CD14-positive monocyte (primary cell): ENCODE results near the gene ROBO2. TPM values are rescaled to one million over a fixed set of nuclear protein-coding genes. Genes with fewer than 3 reads are reported as not detected.

Experiments used
- DNase-seq, 3 donors: peaks; one replicate each; pipeline ENCODE4 v3.0.0-alpha.2; 2011 to 2022
- H2AFZ ChIP-seq: 2 replicates; pipeline ENCODE4 v1.6.0; 2012; ENCODE audit warnings: mild to moderate bottlenecking, low read depth, low read length, inconsistent platforms; ENCODE audit not compliant: insufficient read depth, poor library complexity, severe bottlenecking
- H3K27ac ChIP-seq, 2 donors: 1 replicate in 1 of 2; 2 replicates in 1 of 2; pipeline ENCODE4 v1.5.1; 2012 to 2013; ENCODE audit warnings: low read length in 2 of 2, control low read depth in 1 of 2, inconsistent platforms in 1 of 2, low read depth in 1 of 2, mild to moderate bottlenecking in 1 of 2
- H3K27me3 ChIP-seq, 2 donors: one replicate each; pipeline versions ENCODE4 v1.6.0 to v1.6.1; 2011 to 2013; ENCODE audit warnings: low read length in 2 of 2; ENCODE audit not compliant: control insufficient read depth in 2 of 2, insufficient read depth in 2 of 2
- H3K36me3 ChIP-seq, 2 donors: replicated peaks in 1 of 2; 1 replicate in 1 of 2; 2 replicates in 1 of 2; pipeline versions ENCODE4 v1.5.1 to v1.6.1; 2012 to 2013; ENCODE audit warnings: low read length in 2 of 2, control low read depth in 1 of 2, inconsistent platforms in 1 of 2, mild to moderate bottlenecking in 1 of 2; ENCODE audit not compliant: insufficient read depth in 2 of 2, control insufficient read depth in 1 of 2
- H3K4me1 ChIP-seq, 2 donors: 1 replicate in 1 of 2; 2 replicates in 1 of 2; pipeline versions ENCODE4 v1.5.1 to v1.6.1; 2012 to 2013; ENCODE audit warnings: low read length in 2 of 2, control low read depth in 1 of 2, inconsistent platforms in 1 of 2, mild to moderate bottlenecking in 1 of 2, moderate library complexity in 1 of 2; ENCODE audit not compliant: insufficient read depth in 2 of 2, control insufficient read depth in 1 of 2
- H3K4me2 ChIP-seq: replicated peaks from 2 replicates; pipeline ENCODE3; 2012; ENCODE audit warnings: low read length, moderate library complexity, mild to moderate bottlenecking; ENCODE audit not compliant: poor library complexity, severe bottlenecking; ENCODE audit errors: extremely low read depth
- H3K4me3 ChIP-seq, 3 experiments: fragments of 200-600 bp in 1 of 3; sonication (generic) in 1 of 3; replicated peaks in 1 of 3; 1 replicate in 2 of 3; 2 replicates in 1 of 3; pipeline ENCODE4 v1.5.1; 2011 to 2013; ENCODE audit warnings: low read length in 3 of 3, mild to moderate bottlenecking in 3 of 3, control low read depth in 2 of 3, low read depth in 2 of 3, inconsistent platforms in 1 of 3, moderate library complexity in 1 of 3
- H3K79me2 ChIP-seq: 2 replicates; pipeline ENCODE4 v1.6.0; 2012; ENCODE audit warnings: mild to moderate bottlenecking, control low read depth, inconsistent platforms, low read length, moderate library complexity; ENCODE audit not compliant: insufficient read depth
- H3K9ac ChIP-seq: 2 replicates; pipeline ENCODE4 v1.6.0; 2017; ENCODE audit warnings: low read length, mild to moderate bottlenecking; ENCODE audit not compliant: insufficient read depth, poor library complexity, severe bottlenecking
- H3K9me3 ChIP-seq, 2 donors: replicated peaks in 1 of 2; 1 replicate in 1 of 2; 2 replicates in 1 of 2; pipeline versions ENCODE4 v1.5.1 to v1.6.1; 2012 to 2013; ENCODE audit warnings: low read length in 2 of 2, control low read depth in 1 of 2; ENCODE audit not compliant: control insufficient read depth in 1 of 2, insufficient read depth in 1 of 2
- H4K20me1 ChIP-seq: 2 replicates; pipeline ENCODE4 v1.6.0; 2012; ENCODE audit warnings: mild to moderate bottlenecking, low read length, control low read depth, moderate library complexity; ENCODE audit not compliant: insufficient read depth
- H3K27ac Mint-ChIP-seq, 7 donors: one replicate each; pipeline ENCODE4 v1.8.0; 2020; ENCODE audit warnings: mild to moderate bottlenecking in 7 of 7, mixed read lengths in 7 of 7, moderate library complexity in 6 of 7, inconsistent platforms in 2 of 7
- H3K27me3 Mint-ChIP-seq, 3 donors: one replicate each; pipeline ENCODE4 v1.8.0; 2021 to 2022; ENCODE audit warnings: low read depth in 3 of 3, mild to moderate bottlenecking in 3 of 3, mixed read lengths in 3 of 3, moderate library complexity in 3 of 3, inconsistent platforms in 1 of 3
- H3K36me3 Mint-ChIP-seq, 2 donors: one replicate each; pipeline ENCODE4 v1.8.0; 2020; ENCODE audit warnings: mixed read lengths in 2 of 2, inconsistent platforms in 1 of 2, mild to moderate bottlenecking in 1 of 2
- H3K4me1 Mint-ChIP-seq: one replicate; pipeline ENCODE4 v1.8.0; 2020; ENCODE audit warnings: mild to moderate bottlenecking, mixed read lengths
- H3K4me3 Mint-ChIP-seq, 2 donors: one replicate each; pipeline ENCODE4 v1.8.0; 2020; ENCODE audit warnings: mild to moderate bottlenecking in 2 of 2, mixed read lengths in 2 of 2, moderate library complexity in 1 of 2
- H3K9me3 Mint-ChIP-seq, 7 donors: one replicate each; pipeline ENCODE4 v1.8.0; 2020 to 2022; ENCODE audit warnings: mixed read lengths in 7 of 7, mild to moderate bottlenecking in 6 of 7, moderate library complexity in 6 of 7, inconsistent platforms in 2 of 7
- WGBS: methylation state at CpG from one replicate; pipeline ENCODE4 v1.1.5; 2013; ENCODE audit warnings: missing lambda C conversion rate; ENCODE audit not compliant: insufficient coverage; 5-methylcytosine and 5-hydroxymethylcytosine counted together
- intact Hi-C, 2 donors: fragments of 100-400 bp; cut with micrococcal nuclease; formaldehyde crosslinking; loops; one replicate each; pipeline versions ENCODE4 v1.15.0 to v1.15.1; 2023
- polyA plus RNA-seq, 3 donors: library from polyadenylated mRNA; depleted of rRNA in 1 of 3; unstranded in 2 of 3; stranded (reverse) in 1 of 3; fragments of 300-500 nt in 2 of 3; fragments of >200 nt in 1 of 3; fragmentation: Illumina TruSeq in 2 of 3; gene quantifications; 1 replicate in 2 of 3; 2 replicates in 1 of 3; pipeline ENCODE4 v1.2.3, GENCODE V29; 2012 to 2021
- TF ChIP-seq, protein P1 (sequence below): fragments of 200-600 bp; IDR thresholded peaks from one replicate; pipeline ENCODE4 v1.8.0; 2022; ENCODE audit warnings: antibody characterized with exemption, mild to moderate bottlenecking

ROBO2 gene
- polyA plus RNA-seq, 3 donors, result not detected

DNA sequence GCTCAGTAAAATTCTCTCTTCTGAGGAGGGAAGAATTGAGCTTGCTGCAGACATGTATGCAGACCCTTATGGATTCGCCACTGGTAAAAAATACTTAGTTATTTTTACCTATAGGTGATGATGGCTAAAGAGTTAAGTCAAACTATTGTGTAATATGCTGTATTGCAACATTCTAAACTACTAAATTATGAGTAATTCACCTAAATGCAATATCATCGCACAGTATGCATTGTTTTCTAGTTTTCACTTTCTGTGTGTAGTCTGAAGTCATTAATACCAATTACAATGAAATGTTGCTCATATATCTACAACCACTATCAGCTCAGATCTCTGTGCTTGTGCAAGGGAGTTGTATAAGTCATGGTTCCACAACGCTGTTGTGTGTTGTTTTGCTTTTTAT lies 48.7 kb upstream of the ROBO2 start:
- Histone ChIP-seq H4K20me1 (no peaks in the 10 kb centered on the region), H3K4me3 (no peak overlapping the region), H3K4me2 (no peak overlapping the region), H3K79me2 (no peaks in the 10 kb centered on the region), H3K27ac (no peak overlapping the region), H3K36me3 (no peaks in the 10 kb centered on the region), H3K27me3 (no peaks in the 10 kb centered on the region), H3K9ac (no peak overlapping the region), H3K9me3 (no peaks in the 10 kb centered on the region), H3K4me1 (no peaks in the 10 kb centered on the region), H2AFZ (no peak overlapping the region)
- no CpG with 5 or more reads among the region's 3 CpGs for WGBS
- TF ChIP-seq, protein P1, sequence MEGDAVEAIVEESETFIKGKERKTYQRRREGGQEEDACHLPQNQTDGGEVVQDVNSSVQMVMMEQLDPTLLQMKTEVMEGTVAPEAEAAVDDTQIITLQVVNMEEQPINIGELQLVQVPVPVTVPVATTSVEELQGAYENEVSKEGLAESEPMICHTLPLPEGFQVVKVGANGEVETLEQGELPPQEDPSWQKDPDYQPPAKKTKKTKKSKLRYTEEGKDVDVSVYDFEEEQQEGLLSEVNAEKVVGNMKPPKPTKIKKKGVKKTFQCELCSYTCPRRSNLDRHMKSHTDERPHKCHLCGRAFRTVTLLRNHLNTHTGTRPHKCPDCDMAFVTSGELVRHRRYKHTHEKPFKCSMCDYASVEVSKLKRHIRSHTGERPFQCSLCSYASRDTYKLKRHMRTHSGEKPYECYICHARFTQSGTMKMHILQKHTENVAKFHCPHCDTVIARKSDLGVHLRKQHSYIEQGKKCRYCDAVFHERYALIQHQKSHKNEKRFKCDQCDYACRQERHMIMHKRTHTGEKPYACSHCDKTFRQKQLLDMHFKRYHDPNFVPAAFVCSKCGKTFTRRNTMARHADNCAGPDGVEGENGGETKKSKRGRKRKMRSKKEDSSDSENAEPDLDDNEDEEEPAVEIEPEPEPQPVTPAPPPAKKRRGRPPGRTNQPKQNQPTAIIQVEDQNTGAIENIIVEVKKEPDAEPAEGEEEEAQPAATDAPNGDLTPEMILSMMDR, result no peak
- DNase-seq, result no peak
- Mint-ChIP-seq H3K27ac (no peak overlapping the region), H3K27me3 (peaks cover 0 to 1% (median 0%) of the 10 kb centered on the region in 3 donors), H3K36me3 (no peaks in the 10 kb centered on the region), H3K4me1 (no peaks in the 10 kb centered on the region), H3K9me3 (no peaks in the 10 kb centered on the region), H3K4me3 (no peak overlapping the region)
- intact Hi-C loops, result no loop called here

DNA sequence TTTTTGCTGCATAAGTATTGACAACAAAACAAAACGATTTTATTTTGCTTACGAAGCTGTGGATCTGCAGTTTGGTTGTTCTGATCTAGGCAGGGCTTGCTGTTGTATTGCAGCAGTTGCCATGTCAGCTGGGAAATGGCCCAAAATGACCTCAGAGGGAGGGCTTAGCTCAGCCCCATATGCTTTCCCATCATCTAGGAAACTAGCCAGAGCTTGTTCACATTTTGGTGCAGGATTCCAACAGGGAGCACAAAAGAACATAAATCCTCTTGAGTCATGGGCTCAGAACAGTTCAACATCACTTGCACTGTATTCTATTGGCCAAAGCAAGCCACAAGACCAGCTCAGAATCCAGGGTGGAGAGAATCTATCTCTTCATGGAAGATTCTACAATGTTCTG lies 42.2 kb upstream of the ROBO2 start:
- Histone ChIP-seq H3K4me3 (no peak overlapping the region), H3K27ac (no peak overlapping the region), H4K20me1 (no peaks in the 10 kb centered on the region), H3K79me2 (no peaks in the 10 kb centered on the region), H3K9ac (no peak overlapping the region), H2AFZ (no peak overlapping the region), H3K4me2 (no peak overlapping the region), H3K36me3 (no peaks in the 10 kb centered on the region), H3K9me3 (no peaks in the 10 kb centered on the region), H3K27me3 (no peaks in the 10 kb centered on the region), H3K4me1 (no peaks in the 10 kb centered on the region)
- no peaks in the 10 kb centered on the region for H3K27me3 Mint-ChIP-seq
- DNase-seq, result no peak
- no peak overlapping the region for H3K27ac Mint-ChIP-seq
- WGBS, result no CpG with 5 or more reads among the region's 2 CpGs
- H3K4me1 Mint-ChIP-seq, result no peaks in the 10 kb centered on the region
- no peak overlapping the region for H3K4me3 Mint-ChIP-seq
- H3K9me3 Mint-ChIP-seq, result peaks cover 0 to 1% (median 0%) of the 10 kb centered on the region in 7 donors
- intact Hi-C loops, result no loop called here
- TF ChIP-seq, protein P1, result no peak
- H3K36me3 Mint-ChIP-seq, result no peaks in the 10 kb centered on the region
